Ovary (tissue), 3 donors: ENCODE data around the gene LHX3.

Source experiments
- EP300 ChIP-seq: sonication (generic); formaldehyde crosslinking; IDR thresholded peaks from one replicate; pipeline ENCODE4 v1.6.1; 2017; ENCODE audit warnings: antibody characterized with exemption
- POLR2A ChIP-seq: fragments of 450-650 bp; IDR thresholded peaks from one replicate; pipeline ENCODE4 v1.6.1; 2017; ENCODE audit warnings: antibody characterized with exemption, mild to moderate bottlenecking, moderate library complexity
- TF ChIP-seq, protein P1 (sequence below), 3 donors: fragments of 450-650 bp in 2 of 3; fragments of 200-600 bp in 1 of 3; IDR thresholded peaks; one replicate each; pipeline versions ENCODE4 v1.5.1 to v1.8.0; 2016 to 2022; ENCODE audit warnings: antibody characterized with exemption in 3 of 3, mild to moderate bottlenecking in 1 of 3
- donor health status: DM: no; HTN: no; CAD: no.

DNA sequence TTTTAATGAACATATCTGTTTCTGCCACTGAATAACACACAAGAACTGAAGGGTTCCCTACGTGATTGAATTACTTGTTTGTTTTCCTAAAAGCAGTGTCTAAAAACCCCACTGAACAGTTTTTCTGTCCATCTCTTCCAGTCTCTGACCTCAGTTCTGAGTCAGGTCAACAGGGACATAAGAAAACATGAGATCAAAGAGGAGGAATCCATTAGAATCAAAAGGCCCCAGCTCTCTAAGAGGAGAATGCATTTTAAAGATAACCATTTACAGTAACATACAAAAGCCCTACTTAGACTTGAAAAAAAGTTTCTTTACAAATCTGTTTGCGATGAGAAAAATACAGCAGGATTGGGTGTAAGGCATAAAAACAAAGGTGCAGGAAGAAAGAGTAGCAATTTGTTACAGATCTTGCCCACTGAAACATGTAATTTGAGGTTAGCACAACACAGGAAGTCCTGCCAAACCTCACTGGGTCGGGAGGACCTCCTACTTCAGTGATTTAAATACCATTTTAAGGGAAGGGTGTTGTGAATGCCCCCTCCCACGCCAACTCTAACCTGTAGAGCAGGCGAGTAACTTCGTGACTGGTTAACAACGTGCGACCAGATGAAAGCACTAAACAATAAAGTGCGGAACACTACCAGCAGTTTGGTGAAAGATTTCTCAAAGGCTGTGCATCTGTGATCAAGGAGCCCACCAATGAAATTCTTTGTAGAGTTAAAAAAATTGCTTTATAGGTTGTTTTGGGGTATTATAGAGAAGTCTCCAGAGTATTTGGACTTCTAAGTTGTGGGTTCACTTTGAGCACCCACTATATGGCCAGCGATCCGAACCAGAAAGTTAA lies 39.4 kb upstream of the LHX3 start:
- TF ChIP-seq, protein P1, sequence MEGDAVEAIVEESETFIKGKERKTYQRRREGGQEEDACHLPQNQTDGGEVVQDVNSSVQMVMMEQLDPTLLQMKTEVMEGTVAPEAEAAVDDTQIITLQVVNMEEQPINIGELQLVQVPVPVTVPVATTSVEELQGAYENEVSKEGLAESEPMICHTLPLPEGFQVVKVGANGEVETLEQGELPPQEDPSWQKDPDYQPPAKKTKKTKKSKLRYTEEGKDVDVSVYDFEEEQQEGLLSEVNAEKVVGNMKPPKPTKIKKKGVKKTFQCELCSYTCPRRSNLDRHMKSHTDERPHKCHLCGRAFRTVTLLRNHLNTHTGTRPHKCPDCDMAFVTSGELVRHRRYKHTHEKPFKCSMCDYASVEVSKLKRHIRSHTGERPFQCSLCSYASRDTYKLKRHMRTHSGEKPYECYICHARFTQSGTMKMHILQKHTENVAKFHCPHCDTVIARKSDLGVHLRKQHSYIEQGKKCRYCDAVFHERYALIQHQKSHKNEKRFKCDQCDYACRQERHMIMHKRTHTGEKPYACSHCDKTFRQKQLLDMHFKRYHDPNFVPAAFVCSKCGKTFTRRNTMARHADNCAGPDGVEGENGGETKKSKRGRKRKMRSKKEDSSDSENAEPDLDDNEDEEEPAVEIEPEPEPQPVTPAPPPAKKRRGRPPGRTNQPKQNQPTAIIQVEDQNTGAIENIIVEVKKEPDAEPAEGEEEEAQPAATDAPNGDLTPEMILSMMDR (IDR thresholded peaks at IDR 0.05) = no peak
- TF ChIP-seq POLR2A (no peak), EP300 (no peak)
